WTC11 (cell line): ENCODE results near the gene APOBEC3F.

Source experiments
- CTCF ChIP-seq: fragments of 200-600 bp; IDR thresholded peaks from 2 replicates; pipeline ENCODE4 v1.8.0; 2022; ENCODE audit warnings: antibody characterized with exemption
- NR2C2 ChIP-seq: sonication (generic); formaldehyde crosslinking; IDR thresholded peaks from 2 replicates; pipeline ENCODE4 v1.8.0; 2022; ENCODE audit warnings: mild to moderate bottlenecking, missing genetic modification reagents

GRCh38 chr22:39083212-39084165 is 42.8 kb downstream of the APOBEC3F start:
- TF ChIP-seq CTCF, result no peak
- TF ChIP-seq NR2C2, result no peak
